Endothelial cell of umbilical vein (primary cell): ENCODE results near the gene SPINK9. TPM values are rescaled to one million over a fixed set of nuclear protein-coding genes. Genes with fewer than 3 reads are reported as not detected.

Experiments used
- BruUV-seq: library from RNA; stranded (reverse); fragments of 400-500 nt; replicated peaks from 2 replicates; lab custom pipeline; 2021; lab: Mats Ljungman, UMichigan
- CTCF ChIA-PET: fragments of 300-600, 350-600 bp; sonication (Branson Sonifier 250); formaldehyde crosslinking; loops from one replicate; lab custom pipeline; 2021; ENCODE audit warnings: antibody characterized with exemption, inconsistent platforms; lab: Charles Lee
- POLR2A ChIA-PET: fragments of 300-600, 350-600 bp; sonication (Branson Sonifier 250); formaldehyde crosslinking; loops from one replicate; lab custom pipeline; 2021; ENCODE audit warnings: antibody characterized with exemption, inconsistent platforms; lab: Charles Lee
- DNase-seq: peaks from one replicate; pipeline ENCODE4 v3.0.0-alpha.2; 2011; ENCODE audit warnings: low read depth, low spot score
- FAIRE-seq: peaks from 2 replicates; lab custom pipeline; 2011; peaks lifted over from hg19 to GRCh38; lab: Jason Lieb, UNC
- H2AFZ ChIP-seq: 2 replicates; pipeline ENCODE4 v1.6.0; 2012; ENCODE audit warnings: low read depth, low read length, control low read depth, inconsistent platforms
- H3K27ac ChIP-seq: 2 replicates; pipeline ENCODE4 v1.5.1; 2011; ENCODE audit warnings: low read depth, mild to moderate bottlenecking, control low read depth, low read length, moderate library complexity; ENCODE audit not compliant: insufficient read depth
- H3K27me3 ChIP-seq, 2 experiments: 2 replicates each; pipeline versions ENCODE4 v1.6.0 to v1.6.1; 2011; ENCODE audit warnings: low read length in 2 of 2, mixed read lengths in 1 of 2; ENCODE audit not compliant: control insufficient read depth in 2 of 2, insufficient read depth in 2 of 2
- H3K36me3 ChIP-seq, 2 experiments: 2 replicates in 1 of 2; 3 replicates in 1 of 2; pipeline ENCODE4 v1.5.1; 2011; ENCODE audit warnings: low read length in 2 of 2, mild to moderate bottlenecking in 1 of 2, moderate library complexity in 1 of 2; ENCODE audit not compliant: control insufficient read depth in 2 of 2, insufficient read depth in 2 of 2; ENCODE audit errors: extremely low read depth in 1 of 2
- H3K4me1 ChIP-seq: 3 replicates; pipeline ENCODE4 v1.5.1; 2011; ENCODE audit warnings: mild to moderate bottlenecking, low read length; ENCODE audit not compliant: control insufficient read depth, insufficient read depth; ENCODE audit errors: extremely low read depth
- H3K4me2 ChIP-seq: 2 replicates; pipeline ENCODE4 v1.6.1; 2011; ENCODE audit warnings: low read length, control low read depth, mixed read lengths; ENCODE audit not compliant: insufficient read depth
- H3K4me3 ChIP-seq, 3 experiments: fragments of 200-600 bp in 1 of 3; sonication (generic), shearing (Covaris generic) in 1 of 3; replicated peaks in 1 of 3; 2 replicates each; pipeline ENCODE4 v1.5.1; 2011 to 2016; ENCODE audit warnings: control low read depth in 3 of 3, low read length in 3 of 3, mild to moderate bottlenecking in 2 of 3, inconsistent platforms in 1 of 3, low read depth in 1 of 3, moderate library complexity in 1 of 3; ENCODE audit not compliant: insufficient read depth in 1 of 3
- H3K79me2 ChIP-seq: 2 replicates; pipeline ENCODE4 v1.6.0; 2012; ENCODE audit warnings: low read length, inconsistent platforms; ENCODE audit not compliant: control insufficient read depth, insufficient read depth
- H3K9ac ChIP-seq: replicated peaks from 2 replicates; pipeline ENCODE3; 2011; ENCODE audit warnings: low read length, control low read depth; ENCODE audit not compliant: insufficient read depth; ENCODE audit errors: extremely low read depth
- H3K9me1 ChIP-seq: replicated peaks from 3 replicates; pipeline ENCODE4 v1.6.0; 2011; ENCODE audit warnings: mild to moderate bottlenecking, low read length; ENCODE audit not compliant: control insufficient read depth, insufficient read depth; ENCODE audit errors: extremely low read depth
- H3K9me3 ChIP-seq: replicated peaks from 2 replicates; pipeline ENCODE4 v1.5.1; 2012; ENCODE audit warnings: low read length, inconsistent platforms; ENCODE audit not compliant: control insufficient read depth, insufficient read depth
- H4K20me1 ChIP-seq: replicated peaks from 2 replicates; pipeline ENCODE3; 2011; ENCODE audit warnings: mild to moderate bottlenecking, low read length; ENCODE audit not compliant: control insufficient read depth, insufficient read depth; ENCODE audit errors: extremely low read depth
- CTCF ChIP-seq, 2 donors: IDR thresholded peaks; 1 replicate in 1 of 2; 2 replicates in 1 of 2; pipeline ENCODE4 v1.5.1; 2011; ENCODE audit warnings: low read length in 2 of 2, mild to moderate bottlenecking in 2 of 2, moderate library complexity in 2 of 2, control low read depth in 1 of 2, inconsistent platforms in 1 of 2, low read depth in 1 of 2; ENCODE audit not compliant: insufficient read depth in 1 of 2; ENCODE audit errors: extremely low read depth in 1 of 2
- EZH2 ChIP-seq: IDR thresholded peaks from 2 replicates; pipeline ENCODE4 v1.6.1; 2012; ENCODE audit warnings: borderline replicate concordance, low read depth, mild to moderate bottlenecking, moderate library complexity, low read length, inconsistent platforms; ENCODE audit not compliant: severe bottlenecking
- FOS ChIP-seq: IDR thresholded peaks from 2 replicates; pipeline ENCODE4 v1.6.1; 2011; ENCODE audit warnings: mild to moderate bottlenecking, low read length, moderate library complexity, borderline replicate concordance; ENCODE audit not compliant: insufficient read depth
- JUN ChIP-seq: IDR thresholded peaks from 2 replicates; pipeline ENCODE4 v1.6.1; 2011; ENCODE audit warnings: borderline replicate concordance, low read depth; ENCODE audit not compliant: insufficient read length, insufficient read depth
- MAX ChIP-seq: IDR thresholded peaks from 2 replicates; pipeline ENCODE4 v1.6.1; 2011; ENCODE audit not compliant: insufficient read depth, insufficient read length
- POLR2A ChIP-seq: IDR thresholded peaks from 2 replicates; pipeline ENCODE4 v1.6.1; 2012; ENCODE audit warnings: low read depth, mild to moderate bottlenecking, control low read depth, low read length
- POLR2AphosphoS5 ChIP-seq: IDR thresholded peaks from 2 replicates; pipeline ENCODE4 v1.6.1; 2012; ENCODE audit warnings: low read depth, mild to moderate bottlenecking, control low read depth, low read length, moderate library complexity; ENCODE audit not compliant: insufficient read depth
- dilution Hi-C: fragments of 300-500 bp; cut with MboI; formaldehyde crosslinking; loops from one replicate; pipeline ENCODE4 v1.15.0; 2019; ENCODE audit warnings: low sequenced_read_pairs; ENCODE audit not compliant: extremely low pct_ligation_motif_present
- intact Hi-C: fragments of 100-400 bp; cut with micrococcal nuclease; formaldehyde crosslinking; loops from one replicate; pipeline ENCODE4 v1.10.0; 2022
- polyA plus RNA-seq, 4 experiments: library from polyadenylated mRNA; depleted of rRNA in 3 of 4; stranded (reverse) in 3 of 4; unstranded in 1 of 4; fragments of >200 nt; gene quantifications; 2 replicates each; pipeline versions ENCODE4 v1.2.1 to v1.2.3, GENCODE V29; 2011 to 2012; ENCODE audit warnings: missing spikeins in 1 of 4
- total RNA-seq: library from RNA; stranded (reverse); gene quantifications from 2 replicates; pipeline ENCODE4 v1.2.3, GENCODE V29; 2021

Gene SPINK9
- total and polyA plus RNA-seq, 2 donors (not counting 3 experiments of a cell fraction or from before 2014, with no cell fraction given) = not detected

GRCh38 chr5:148342371-148343045 is 7.1 kb downstream of the SPINK9 start:
- ChIA-PET POLR2A (no interaction called here), CTCF (interaction anchor here (1.1 kb wide), 1 partner anchor 16 kb away, joined by 3 read pairs; no protein-coding TSS in a partner anchor)
- no peak overlapping the region for H3K4me2 ChIP-seq
- no peak overlapping the region for H3K9ac ChIP-seq
- H3K4me3 ChIP-seq = no peak overlapping the region
- no peaks in the 10 kb centered on the region for H3K9me3 ChIP-seq
- TF ChIP-seq FOS (no peak), EZH2 (no peak), CTCF (IDR thresholded peaks at IDR 0.05; ENCODE audit: extremely low read depth in 1 of 2, insufficient read depth in 1 of 2, low read depth in 1 of 2, low read length in 2 of 2) (no peak), MAX (no peak), JUN (no peak), POLR2AphosphoS5 (no peak), POLR2A (no peak)
- intact Hi-C loops (no loop called here), dilution Hi-C loops (no loop called here)
- FAIRE-seq = no peak
- H3K27ac ChIP-seq = no peak overlapping the region
- H3K9me1 ChIP-seq = no peaks in the 10 kb centered on the region
- H3K36me3 ChIP-seq = no peaks in the 10 kb centered on the region
- no peak overlapping the region for H2AFZ ChIP-seq
- H3K27me3 ChIP-seq = no peaks in the 10 kb centered on the region
- no peaks in the 10 kb centered on the region for H3K4me1 ChIP-seq
- no peaks in the 10 kb centered on the region for H3K79me2 ChIP-seq
- H4K20me1 ChIP-seq = no peaks in the 10 kb centered on the region
- BruUV-seq = no TSS peak
- DNase-seq = no peak
